HepG2 (cell line): ENCODE results near the gene SULT1B1. TPM values are rescaled to one million over a fixed set of nuclear protein-coding genes. Genes with fewer than 3 reads are reported as not detected.

Experiments
- ATAC-seq: fragments of 200-7000 bp; cut with Tn5 transposase; 3 replicates; pipeline ENCODE4 v1.9.1; 2020; ENCODE audit warnings: mild to moderate bottlenecking, moderate library complexity
- BruUV-seq: library from RNA; stranded (reverse); fragments of 400-500 nt; replicated peaks from 2 replicates; lab custom pipeline; 2021; lab: Mats Ljungman, UMichigan
- CTCF ChIA-PET: fragments of 300-600 bp; formaldehyde crosslinking; extraction: SDS; loops from one replicate; lab custom pipeline; 2021; ENCODE audit warnings: low total read pairs, inconsistent platforms, low intra/inter-chr PET ratio; lab: Yijun Ruan, JAX
- POLR2A ChIA-PET: fragments of 350-600 bp; sonication (Branson Sonifier 250); formaldehyde crosslinking; loops from one replicate; lab custom pipeline; 2020; ENCODE audit warnings: antibody characterized with exemption, inconsistent platforms; lab: Yijun Ruan, JAX
- DNase-seq: peaks from one replicate; pipeline ENCODE4 v3.0.0-alpha.2; 2015; ENCODE audit warnings: low spot score
- FAIRE-seq: peaks from 3 replicates; lab custom pipeline; 2011; peaks lifted over from hg19 to GRCh38; lab: Jason Lieb, UNC
- H2AFZ ChIP-seq: one replicate; pipeline ENCODE4 v1.6.1; 2011; ENCODE audit warnings: low read length, inconsistent platforms
- H3K27ac ChIP-seq: fragments of 300-600 bp; 3 replicates; pipeline ENCODE4 v1.8.0; 2011; ENCODE audit warnings: mixed run types, mild to moderate bottlenecking, mixed read lengths, low read length, inconsistent platforms; ENCODE audit not compliant: insufficient read depth; ENCODE audit errors: extremely low read length
- H3K27me3 ChIP-seq, 2 experiments: fragments of 200-600 bp in 1 of 2; 2 replicates in 1 of 2; 3 replicates in 1 of 2; pipeline versions ENCODE4 v1.6.0 to v1.8.0; 2011; ENCODE audit warnings: low read length in 2 of 2, mild to moderate bottlenecking in 2 of 2, moderate library complexity in 2 of 2, inconsistent platforms in 1 of 2; ENCODE audit not compliant: insufficient read depth in 2 of 2, control insufficient read depth in 1 of 2
- H3K36me3 ChIP-seq, 2 experiments: fragments of 200-600 bp in 1 of 2; replicated peaks in 1 of 2; 2 replicates in 1 of 2; 3 replicates in 1 of 2; pipeline versions ENCODE4 v1.5.1 to v1.8.0; 2011; ENCODE audit warnings: low read length in 2 of 2, inconsistent platforms in 1 of 2; ENCODE audit not compliant: insufficient read depth in 2 of 2, control insufficient read depth in 1 of 2
- H3K4me1 ChIP-seq: 2 replicates; pipeline ENCODE4 v1.5.1; 2012; ENCODE audit warnings: low read length, inconsistent platforms; ENCODE audit not compliant: insufficient read depth
- H3K4me2 ChIP-seq: 2 replicates; pipeline ENCODE4 v1.6.0; 2011; ENCODE audit warnings: low read depth, low read length, inconsistent platforms
- H3K4me3 ChIP-seq, 3 experiments: fragments of 200-600 bp in 1 of 3; sonication (generic), shearing (Covaris generic) in 1 of 3; replicated peaks in 1 of 3; 2 replicates each; pipeline ENCODE4 v1.5.1; 2011 to 2016; ENCODE audit warnings: low read length in 3 of 3, inconsistent platforms in 2 of 3, low read depth in 2 of 3, mild to moderate bottlenecking in 2 of 3, control low read depth in 1 of 3, mixed read lengths in 1 of 3; ENCODE audit not compliant: insufficient read depth in 1 of 3
- H3K79me2 ChIP-seq: one replicate; pipeline ENCODE4 v1.6.1; 2011; ENCODE audit warnings: low read length, inconsistent platforms; ENCODE audit not compliant: insufficient read depth
- H3K9ac ChIP-seq: 2 replicates; pipeline ENCODE4 v1.6.0; 2011; ENCODE audit warnings: mild to moderate bottlenecking, low read depth, low read length, inconsistent platforms; ENCODE audit not compliant: insufficient read depth
- H3K9me3 ChIP-seq: 2 replicates; pipeline ENCODE4 v1.5.1; 2012; ENCODE audit warnings: mild to moderate bottlenecking, low read length
- H4K20me1 ChIP-seq: 2 replicates; pipeline ENCODE4 v1.6.0; 2011; ENCODE audit warnings: inconsistent platforms, mild to moderate bottlenecking, low read length, moderate library complexity; ENCODE audit not compliant: insufficient read depth
- AGO2 ChIP-seq: fragments of 200-400 bp; formaldehyde crosslinking; optimal IDR thresholded peaks from 2 replicates; pipeline ENCODE3; 2017; ENCODE audit warnings: mild to moderate bottlenecking, low read depth, low read length, moderate library complexity
- BHLHE40 ChIP-seq: IDR thresholded peaks from 2 replicates; pipeline ENCODE4 v1.6.1; 2011; ENCODE audit warnings: low read length, improper control_type of control experiment
- EHMT2 ChIP-seq: fragments of 200-600 bp; sonication (generic); IDR thresholded peaks from 2 replicates; pipeline ENCODE4 v1.7.0; 2017; ENCODE audit warnings: antibody characterized with exemption, low read depth, low read length, borderline replicate concordance
- ELF1 ChIP-seq: sonication (generic); formaldehyde crosslinking; IDR thresholded peaks from 2 replicates; pipeline ENCODE4 v1.4.0; 2020; ENCODE audit warnings: missing genetic modification reagents
- FOSL2 ChIP-seq: sonication (generic); formaldehyde crosslinking; IDR thresholded peaks from 2 replicates; pipeline ENCODE4 v1.4.0; 2020; ENCODE audit warnings: missing genetic modification reagents
- HOXA3 ChIP-seq: sonication (generic); formaldehyde crosslinking; IDR thresholded peaks from 2 replicates; pipeline ENCODE4 v1.5.0; 2020; ENCODE audit warnings: missing genetic modification reagents
- MLX ChIP-seq: IDR thresholded peaks from 2 replicates; pipeline ENCODE4 v1.6.1; 2016
- ZBTB10 ChIP-seq: sonication (generic); formaldehyde crosslinking; IDR thresholded peaks from 2 replicates; pipeline ENCODE4 v1.4.0; 2020; ENCODE audit warnings: missing genetic modification reagents, borderline replicate concordance
- ZNF333 ChIP-seq: sonication (generic); formaldehyde crosslinking; IDR thresholded peaks from 2 replicates; pipeline ENCODE4 v1.4.0; 2020; ENCODE audit warnings: mild to moderate bottlenecking, missing genetic modification reagents, borderline replicate concordance
- ZNF446 ChIP-seq: sonication (generic); formaldehyde crosslinking; IDR thresholded peaks from 2 replicates; pipeline ENCODE4 v1.5.0; 2020; ENCODE audit warnings: mild to moderate bottlenecking, missing genetic modification reagents
- ZNF850 ChIP-seq: sonication (generic); formaldehyde crosslinking; conservative IDR thresholded peaks from 2 replicates; pipeline ENCODE4 v1.9.0; 2021; ENCODE audit warnings: mild to moderate bottlenecking, missing genetic modification reagents
- ZSCAN5A ChIP-seq: sonication (generic); formaldehyde crosslinking; IDR thresholded peaks from 2 replicates; pipeline ENCODE4 v1.8.0; 2022; ENCODE audit warnings: mild to moderate bottlenecking, missing genetic modification reagents, borderline replicate concordance
- WGBS: methylation state at CpG from one replicate; pipeline ENCODE4 v1.1.6; 2017; ENCODE audit warnings: low lambda C conversion rate; 5-methylcytosine and 5-hydroxymethylcytosine counted together
- in situ Hi-C: cut with HindIII; loops from 2 replicates; pipeline ENCODE4 v1.10.0; 2017; ENCODE audit warnings: low pct_unique_long_range_greater_than_20kb; ENCODE audit not compliant: extremely low pct_ligation_motif_present
- intact Hi-C: fragments of 100-400 bp; cut with micrococcal nuclease; formaldehyde crosslinking; loops from one replicate; pipeline ENCODE4 v1.10.0; 2022; ENCODE audit not compliant: unreplicated experiment
- polyA plus RNA-seq, 8 experiments: library from polyadenylated mRNA; depleted of rRNA in 3 of 8; stranded (reverse) in 7 of 8; unstranded in 1 of 8; fragments of >200 nt; fragmentation: Illumina TruSeq in 4 of 8; extraction: Trizol in 4 of 8; gene quantifications; 2 replicates each; pipeline versions ENCODE4 v1.2.1 to v1.2.3, GENCODE V29; 2011 to 2016; ENCODE audit warnings: low read depth in 4 of 8, missing spikeins in 1 of 8, mixed read lengths in 1 of 8; ENCODE audit not compliant: insufficient read depth in 1 of 8
- total RNA-seq, 5 experiments: library from RNA; depleted of rRNA; stranded (reverse); fragments of >200 nt; fragmentation: Illumina TruSeq; extraction: Trizol; gene quantifications; 2 replicates each; pipeline ENCODE4 v1.2.3, GENCODE V29; 2016; ENCODE audit warnings: low read depth in 1 of 5

Gene SULT1B1
- total and polyA plus RNA-seq, 2 of the 13 experiments (the other 11 are each of a cell fraction or from before 2014, with no cell fraction given), result 0.20 to 0.25 TPM

- Histone ChIP-seq H2AFZ (no peak overlapping the region), H3K4me2 (no peak overlapping the region), H3K79me2 (no peaks in the 10 kb centered on the region), H3K9ac (no peak overlapping the region), H4K20me1 (no peaks in the 10 kb centered on the region), H3K9me3 (no peaks in the 10 kb centered on the region; the same call in 1 of the 2 replicates), H3K27me3 (no peaks in the 10 kb centered on the region; a peak in 1 of 5 replicates), H3K4me3 (no peak overlapping the region), H3K27ac (no peak overlapping the region), H3K4me1 (no peaks in the 10 kb centered on the region), H3K36me3 (no peaks in the 10 kb centered on the region)
- ChIA-PET CTCF (no interaction called here), POLR2A (no interaction called here)
- intact Hi-C loops (no loop called here), in situ Hi-C loops (no loop called here)
- DNase-seq, result no peak
- ATAC-seq, result no peak
- TF ChIP-seq ZBTB10, result no peak
- no peak for TF ChIP-seq ELF1
- TF ChIP-seq ZNF446 (CRISPR knock-in tag), result no peak
- no peak for TF ChIP-seq BHLHE40
- no peak for TF ChIP-seq ZNF850 (CRISPR knock-in tag)
- TF ChIP-seq EHMT2, result no peak
- TF ChIP-seq ZSCAN5A (CRISPR knock-in tag), result no peak
- no peak for TF ChIP-seq FOSL2 (CRISPR knock-in tag)
- TF ChIP-seq AGO2, result no peak
- no peak for TF ChIP-seq MLX (CRISPR knock-in tag)
- no peak for TF ChIP-seq HOXA3 (CRISPR knock-in tag)
- no peak for TF ChIP-seq ZNF333 (CRISPR knock-in tag)
- no peak for FAIRE-seq
- no TSS peak for BruUV-seq
- 92% methylated on average over 3 of the region's 3 CpGs for WGBS
These were observed 58.2 kb downstream of the SULT1B1 start for GRCh38 chr4:69702201-69702600.
